HL-60/S4 treated with retinoic acid at 250 ng/mL for 4 days and 3 days (cell line): ENCODE results near the gene NXNL2.

Experiments
- in situ Hi-C: fragments of 300-500 bp; cut with MboI; formaldehyde crosslinking; loops from 2 replicates; pipeline ENCODE4 v1.7.0; 2022; ENCODE audit warnings: low sequenced_read_pairs

The NXNL2 gene

GRCh38 chr9:88534456-88535225 is at the start of gene NXNL2:
NXNL2 (plus strand) TSS chr9:88535178; CDS start chr9:88535435, 257 bp downstream.
- in situ Hi-C loops: no loop called here

- in situ Hi-C loops: no loop called here
Observed at GRCh38 chr9:88488166-88488565, 46.8 kb upstream of the NXNL2 start.

DNA sequence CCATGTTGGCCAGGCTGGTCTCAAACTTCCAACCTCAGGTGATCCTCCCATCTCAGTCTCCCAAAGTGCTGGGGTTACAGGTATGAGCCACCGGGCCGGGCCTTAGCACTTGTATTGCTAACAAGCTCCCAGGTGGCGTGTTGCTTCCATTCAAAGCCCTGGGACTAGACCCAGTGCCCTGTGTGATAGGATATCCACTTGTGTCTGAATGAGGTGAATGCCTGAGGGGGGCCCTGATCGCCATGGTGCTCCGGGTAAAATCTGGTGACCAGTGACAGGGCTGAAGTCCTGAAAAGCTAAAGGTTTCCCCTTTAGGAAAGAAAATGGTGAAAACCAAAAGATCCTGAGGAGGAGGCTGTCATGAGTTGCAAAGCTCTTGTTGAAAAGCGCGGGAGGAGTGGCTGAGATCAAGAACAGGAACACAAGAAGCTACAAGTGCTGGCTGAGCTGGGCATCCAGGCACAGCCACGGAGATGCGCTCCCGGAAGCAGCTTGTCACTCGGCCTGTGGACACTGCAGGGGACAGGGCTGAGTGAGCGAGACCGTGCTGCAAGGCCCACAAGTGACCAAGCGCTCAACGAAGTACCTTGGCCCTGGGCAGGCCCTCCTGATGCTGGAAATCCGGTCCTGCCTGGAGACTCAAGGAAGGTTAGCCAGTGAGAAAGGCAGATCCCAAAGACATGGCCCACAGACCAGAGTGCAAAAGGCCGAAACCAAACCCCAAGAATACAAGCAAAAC is 39.8 kb upstream of the NXNL2 start:
- in situ Hi-C loops: no loop called here

GRCh38 chr9:88497224-88497623 is 37.8 kb upstream of the NXNL2 start:
- in situ Hi-C loops: no loop called here

- in situ Hi-C loops: no loop called here
Observed at GRCh38 chr9:88498880-88499279, 36.1 kb upstream of the NXNL2 start.

DNA sequence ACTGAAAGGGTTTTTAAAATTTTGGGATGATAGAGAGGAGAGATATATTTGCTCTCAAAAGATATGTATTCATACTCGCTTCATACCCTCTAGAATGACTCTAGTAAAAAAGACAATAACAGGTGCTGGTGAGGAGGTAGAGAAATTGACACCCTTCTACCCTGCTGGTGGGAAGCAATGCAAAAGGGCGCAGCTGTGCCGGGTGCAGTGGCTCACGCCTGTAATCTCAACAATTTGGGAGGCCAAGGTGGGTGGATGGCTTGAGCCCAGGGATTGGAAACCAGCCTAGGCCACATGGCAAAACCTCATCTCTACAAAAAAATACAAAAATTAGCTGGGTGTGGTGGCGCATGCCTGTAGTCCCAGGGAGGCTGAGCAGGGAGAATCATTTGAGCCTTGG is 33.9 kb upstream of the NXNL2 start:
- in situ Hi-C loops: no loop called here

- in situ Hi-C loops: no loop called here
Observed at GRCh38 chr9:88502552-88503034, 32.4 kb upstream of the NXNL2 start.

- in situ Hi-C loops: no loop called here
Observed at GRCh38 chr9:88503081-88503844, 31.7 kb upstream of the NXNL2 start.

GRCh38 chr9:88503845-88504764 is 30.9 kb upstream of the NXNL2 start:
- in situ Hi-C loops: no loop called here

- in situ Hi-C loops: no loop called here
Observed at GRCh38 chr9:88508326-88508725, 26.7 kb upstream of the NXNL2 start.

DNA sequence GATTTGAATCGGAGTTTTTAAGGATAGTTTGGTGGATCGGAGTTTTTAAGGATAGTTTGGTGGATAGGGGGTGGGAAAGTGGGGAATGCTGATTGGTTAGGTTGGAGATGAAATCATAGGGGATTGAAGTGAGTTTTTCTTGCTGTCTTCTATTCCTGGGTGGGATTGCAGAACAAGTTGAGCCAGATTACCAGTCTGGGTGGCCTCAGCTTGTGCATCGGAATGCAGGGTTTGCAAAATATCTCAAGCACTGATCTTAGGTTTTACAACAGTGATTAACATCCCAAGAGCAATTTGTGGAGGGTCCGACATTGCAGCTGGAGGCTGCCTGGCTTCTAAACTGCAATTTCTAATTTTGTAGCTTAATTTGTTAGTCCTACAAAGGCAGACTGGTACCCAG is 23.1 kb upstream of the NXNL2 start:
- in situ Hi-C loops: no loop called here

- in situ Hi-C loops: no loop called here
Observed at GRCh38 chr9:88514247-88514646, 20.7 kb upstream of the NXNL2 start.

DNA sequence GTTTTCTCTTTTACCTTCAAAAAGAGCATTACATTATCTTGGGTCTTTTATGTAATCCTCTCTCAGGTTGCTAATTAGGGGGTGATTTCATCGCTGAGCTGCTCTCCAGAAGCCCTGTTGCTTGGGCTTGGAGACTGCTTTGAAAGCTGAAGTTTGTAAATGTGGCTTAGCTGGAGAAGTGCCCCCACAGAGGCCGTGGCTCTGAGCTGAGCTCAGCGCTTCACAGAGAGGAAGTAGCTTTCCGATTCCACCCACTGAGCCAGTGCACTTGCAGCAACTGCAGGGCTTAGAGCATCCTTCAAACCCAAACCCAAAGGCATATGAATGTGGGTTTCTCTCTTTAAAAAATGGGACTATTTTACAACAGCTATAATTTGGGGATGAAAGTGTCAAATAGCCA is 13.7 kb upstream of the NXNL2 start:
- in situ Hi-C loops: no loop called here

GRCh38 chr9:88522360-88522759 is 12.6 kb upstream of the NXNL2 start:
- in situ Hi-C loops: no loop called here

- in situ Hi-C loops: no loop called here
Observed at GRCh38 chr9:88523056-88523455, 11.9 kb upstream of the NXNL2 start.

DNA sequence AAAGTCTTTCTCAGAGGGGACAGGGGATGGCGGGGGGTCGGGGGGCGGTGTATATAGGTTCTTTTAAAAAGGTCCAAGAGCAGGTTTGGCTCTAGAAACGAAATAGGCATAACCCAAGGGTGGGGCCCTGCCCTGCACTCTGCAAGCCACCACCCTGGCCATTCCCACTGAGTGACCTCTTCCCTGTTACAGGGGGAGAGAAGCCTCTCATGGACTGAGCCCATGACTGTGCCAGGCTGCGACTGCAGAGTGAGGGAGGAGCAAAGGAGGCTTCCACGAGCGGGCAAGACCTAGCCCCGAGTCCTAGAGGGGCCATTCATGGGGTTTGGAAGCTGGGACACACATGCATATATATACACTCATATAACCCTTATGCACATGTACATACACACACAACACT is 10.1 kb upstream of the NXNL2 start:
- in situ Hi-C loops: no loop called here

- in situ Hi-C loops: no loop called here
Observed at GRCh38 chr9:88527618-88528017, 7.4 kb upstream of the NXNL2 start.

- in situ Hi-C loops: no loop called here
Observed at GRCh38 chr9:88528080-88528790, 6.7 kb upstream of the NXNL2 start.

DNA sequence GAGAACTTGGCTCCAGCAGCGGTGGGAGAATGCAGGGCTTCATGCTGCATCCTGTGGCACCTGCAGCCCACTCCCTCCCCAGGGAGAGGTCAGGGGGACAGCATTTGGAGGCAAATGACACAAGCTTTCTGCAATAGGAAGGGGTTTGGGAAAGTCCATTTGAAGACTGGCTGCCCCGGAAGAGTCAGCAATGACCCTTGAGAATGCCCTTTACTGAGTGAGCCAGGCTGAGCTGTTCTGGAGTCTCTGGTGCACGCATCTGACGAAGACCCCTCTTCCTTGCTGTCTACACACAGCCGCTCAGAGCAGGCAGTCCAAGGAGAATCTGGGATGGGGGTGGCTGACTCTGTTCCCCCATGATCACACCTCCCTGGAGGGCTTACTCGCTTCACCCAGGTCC is 5.5 kb upstream of the NXNL2 start:
- in situ Hi-C loops: no loop called here

DNA sequence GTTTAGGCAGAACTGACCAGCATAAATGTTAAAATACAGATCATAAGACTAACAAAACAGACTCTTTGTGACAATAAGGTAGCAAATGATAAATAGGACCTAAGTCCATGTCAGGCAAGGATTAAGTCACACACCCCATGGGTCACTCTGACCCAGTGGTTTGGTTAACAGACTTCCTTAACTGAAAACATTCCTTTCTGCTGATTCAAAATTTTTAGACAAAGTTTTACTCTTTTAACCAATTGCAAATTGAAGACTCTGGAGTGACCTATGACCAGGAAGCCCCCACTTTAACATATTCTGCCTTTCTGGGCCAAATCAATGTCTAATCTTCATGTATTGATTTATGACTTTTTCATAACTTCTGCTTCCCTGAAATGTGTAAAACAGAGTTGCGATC is 4.9 kb upstream of the NXNL2 start:
- in situ Hi-C loops: no loop called here
